HG03575 (cell line): ENCODE measurements around the gene ARID3C.

Source experiments
- ATAC-seq: cut with Tn5 transposase; IDR thresholded peaks from one replicate; pipeline ENCODE4 v1.9.1; 2021; ENCODE audit not compliant: unreplicated experiment, insufficient number of reproducible peaks, low FRiP score; ENCODE audit errors: extremely low read depth

Gene ARID3C

GRCh38 chr9:34582787-34583186 is 46.1 kb downstream of the ARID3C start:
- no peak for ATAC-seq

- ATAC-seq, result no peak
Observed at GRCh38 chr9:34581318-34581717, 47.5 kb downstream of the ARID3C start.

- ATAC-seq, result no peak
Observed at GRCh38 chr9:34580358-34580757, 48.5 kb downstream of the ARID3C start.

GRCh38 chr9:34579808-34580163 is 49.1 kb downstream of the ARID3C start:
- ATAC-seq, result no peak

GRCh38 chr9:34579104-34579807 is 49.6 kb downstream of the ARID3C start:
- no peak for ATAC-seq

- no peak for ATAC-seq
Observed at GRCh38 chr9:34578241-34579103, 50.4 kb downstream of the ARID3C start.

- no peak for ATAC-seq
Observed at GRCh38 chr9:34577400-34578240, 51.2 kb downstream of the ARID3C start.

- no peak for ATAC-seq
Observed at GRCh38 chr9:34576597-34577399, 52.1 kb downstream of the ARID3C start.

- ATAC-seq, result no peak
Observed at GRCh38 chr9:34575862-34576596, 52.8 kb downstream of the ARID3C start.

GRCh38 chr9:34575241-34575640 is 53.6 kb downstream of the ARID3C start:
- ATAC-seq, result no peak

- no peak for ATAC-seq
Observed at GRCh38 chr9:34574571-34574970, 54.3 kb downstream of the ARID3C start.

- no peak for ATAC-seq
Observed at GRCh38 chr9:34573599-34574325, 55.1 kb downstream of the ARID3C start.

GRCh38 chr9:34572628-34573027 is 56.2 kb downstream of the ARID3C start:
- no peak for ATAC-seq

GRCh38 chr9:34572092-34572491 is 56.8 kb downstream of the ARID3C start:
- no peak for ATAC-seq

- ATAC-seq, result no peak
Observed at GRCh38 chr9:34571481-34571810, 57.4 kb downstream of the ARID3C start.
